ENCODE measurements around the gene MSTO1. TPM values are rescaled to one million over a fixed set of nuclear protein-coding genes. Genes with fewer than 3 reads are reported as not detected.
A peak's percentile ranks its signal among the peaks of the same experiment; 100 is the strongest.
"Not testable (repeated sequence)": the region's sequence is repeated elsewhere in the genome, so short reads cannot be mapped to it uniquely, and the experiment has no call there.

MSTO1 gene
- total RNA-seq, 4 donors from 2014 or later, result 6.8 to 52.0 (median 26.7) TPM

GRCh38 chr1:155622191-155622590 lies 12.2 kb downstream of the MSTO1 start:
- Histone ChIP-seq H3K27me3 (no peaks in the 10 kb centered on the region), H3K4me3 (no peak overlapping the region), H3K9me3 (no peaks in the 10 kb centered on the region), H3K27ac (no peak overlapping the region), H3K36me3 (no peaks in the 10 kb centered on the region), H3K4me1 (no peaks in the 10 kb centered on the region)
- DNase-seq, result no peak
- TF ChIP-seq, protein P1, sequence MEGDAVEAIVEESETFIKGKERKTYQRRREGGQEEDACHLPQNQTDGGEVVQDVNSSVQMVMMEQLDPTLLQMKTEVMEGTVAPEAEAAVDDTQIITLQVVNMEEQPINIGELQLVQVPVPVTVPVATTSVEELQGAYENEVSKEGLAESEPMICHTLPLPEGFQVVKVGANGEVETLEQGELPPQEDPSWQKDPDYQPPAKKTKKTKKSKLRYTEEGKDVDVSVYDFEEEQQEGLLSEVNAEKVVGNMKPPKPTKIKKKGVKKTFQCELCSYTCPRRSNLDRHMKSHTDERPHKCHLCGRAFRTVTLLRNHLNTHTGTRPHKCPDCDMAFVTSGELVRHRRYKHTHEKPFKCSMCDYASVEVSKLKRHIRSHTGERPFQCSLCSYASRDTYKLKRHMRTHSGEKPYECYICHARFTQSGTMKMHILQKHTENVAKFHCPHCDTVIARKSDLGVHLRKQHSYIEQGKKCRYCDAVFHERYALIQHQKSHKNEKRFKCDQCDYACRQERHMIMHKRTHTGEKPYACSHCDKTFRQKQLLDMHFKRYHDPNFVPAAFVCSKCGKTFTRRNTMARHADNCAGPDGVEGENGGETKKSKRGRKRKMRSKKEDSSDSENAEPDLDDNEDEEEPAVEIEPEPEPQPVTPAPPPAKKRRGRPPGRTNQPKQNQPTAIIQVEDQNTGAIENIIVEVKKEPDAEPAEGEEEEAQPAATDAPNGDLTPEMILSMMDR (IDR thresholded peaks at IDR 0.05), result no peak
- TF ChIP-seq POLR2A (IDR thresholded peaks at IDR 0.05), result no peak

- Histone ChIP-seq H3K27ac (no peak overlapping the region), H3K4me3 (no peak overlapping the region), H3K36me3 (no peaks in the 10 kb centered on the region), H3K9me3 (no peaks in the 10 kb centered on the region), H3K4me1 (no peaks in the 10 kb centered on the region), H3K27me3 (no peaks in the 10 kb centered on the region)
- DNase-seq, result peak in 2 of 3 donors; percentile 58 to 64
- TF ChIP-seq POLR2A (IDR thresholded peaks at IDR 0.05), result no peak
- TF ChIP-seq, protein P1 (IDR thresholded peaks at IDR 0.05), result no peak
These were observed 13.3 kb downstream of the MSTO1 start for GRCh38 chr1:155623357-155623756.

- DNase-seq, H3K9me3 ChIP-seq: not testable (repeated sequence)
These were observed 16.4 kb downstream of the MSTO1 start for GRCh38 chr1:155626428-155626827.

GRCh38 chr1:155636397-155637153 lies 26.6 kb downstream of the MSTO1 start:
- Histone ChIP-seq H3K27ac (peak overlapping the region in 1 of 4 donors; percentile 54), H3K4me1 (peaks cover 0 to 8% (median 0%) of the 10 kb centered on the region in 4 donors), H3K36me3 (no peaks in the 10 kb centered on the region), H3K4me3 (peak overlapping the region in 1 of 4 donors; percentile 44), H3K9me3 (peaks cover 0 to under 1% (median under 1%) of the 10 kb centered on the region in 4 donors), H3K27me3 (no peaks in the 10 kb centered on the region)
- TF ChIP-seq, protein P1 (IDR thresholded peaks at IDR 0.05), result no peak
- no peak for TF ChIP-seq POLR2A (IDR thresholded peaks at IDR 0.05)
- DNase-seq, result no peak

More at GRCh38 chr1:155626428-155626827, 16.4 kb downstream of the MSTO1 start:
- not testable (repeated sequence) for H3K4me1 ChIP-seq, H3K27me3 ChIP-seq, H3K27ac ChIP-seq, H3K4me3 ChIP-seq, H3K36me3 ChIP-seq

GRCh38 chr1:155640367-155640766 lies 30.3 kb downstream of the MSTO1 start:
- no peak overlapping the region for H3K27ac ChIP-seq
- H3K27me3 ChIP-seq, result no peaks in the 10 kb centered on the region
- no peak overlapping the region for H3K4me3 ChIP-seq
- peaks cover 0 to 5% (median 2%) of the 10 kb centered on the region in 4 donors for H3K9me3 ChIP-seq
- no peak for DNase-seq
- TF ChIP-seq, protein P1 (IDR thresholded peaks at IDR 0.05), result no peak
- TF ChIP-seq POLR2A (IDR thresholded peaks at IDR 0.05), result no peak
- H3K36me3 ChIP-seq, result no peaks in the 10 kb centered on the region
- H3K4me1 ChIP-seq, result peaks cover 0 to 8% (median 0%) of the 10 kb centered on the region in 4 donors

GRCh38 chr1:155642559-155643180 lies 32.7 kb downstream of the MSTO1 start:
- not testable (repeated sequence) for H3K9me3 ChIP-seq, H3K27ac ChIP-seq, H3K4me3 ChIP-seq, H3K36me3 ChIP-seq, H3K4me1 ChIP-seq, H3K27me3 ChIP-seq
- DNase-seq, result peak in 1 of 3 donors; percentile 50

All from Peyer's patch (tissue), 4 donors.